ENCODE data around the gene TLK1. TPM values are rescaled to one million over a fixed set of nuclear protein-coding genes. Genes with fewer than 3 reads are reported as not detected.

The TLK1 gene
- total and polyA plus RNA-seq, 7 donors, result 14.1 to 60.6 (median 37.9) TPM

GRCh38 chr2:171146633-171147032 lies 14.1 kb downstream of the TLK1 start:
- H3K9me3 ChIP-seq, result no peaks in the 10 kb centered on the region
- H3K36me3 ChIP-seq, result no peaks in the 10 kb centered on the region
- WGBS, 2 donors, result 36 to 37% methylated on average over 1 of the region's 1 CpG
- no peak overlapping the region for H3K4me3 ChIP-seq
- H3K4me1 ChIP-seq, result peaks cover 0 to 55% (median 24%) of the 10 kb centered on the region in 4 donors
- no peak for TF ChIP-seq POLR2A (IDR thresholded peaks at IDR 0.05)
- TF ChIP-seq POLR2AphosphoS5 (IDR thresholded peaks at IDR 0.05), result no peak
- no peak for TF ChIP-seq CTCF (IDR thresholded peaks at IDR 0.05)
- TF ChIP-seq EP300 (IDR thresholded peaks at IDR 0.05), result no peak
- intact Hi-C loops (cut with DNase I), result no loop called here
- peak overlapping the region in 3 of 4 donors; percentile 4 to 48 (median 7) for H3K27ac ChIP-seq
- no peaks in the 10 kb centered on the region for H3K27me3 ChIP-seq
- DNase-seq, result no peak

- WGBS, 2 donors, result 54 to 86% methylated on average over 2 of the region's 2 CpGs
- H3K9me3 ChIP-seq, result no peaks in the 10 kb centered on the region
- no peak for DNase-seq
- no peaks in the 10 kb centered on the region for H3K27me3 ChIP-seq
- TF ChIP-seq POLR2AphosphoS5 (IDR thresholded peaks at IDR 0.05) (no peak), CTCF (IDR thresholded peaks at IDR 0.05) (no peak), EP300 (IDR thresholded peaks at IDR 0.05) (no peak), POLR2A (IDR thresholded peaks at IDR 0.05) (no peak)
- peak overlapping the region in 2 of 4 donors; percentile 4 to 7 for H3K27ac ChIP-seq
- H3K36me3 ChIP-seq, result no peaks in the 10 kb centered on the region
- intact Hi-C loops (cut with DNase I), result no loop called here
- no peak overlapping the region for H3K4me3 ChIP-seq
- peaks cover 0 to 60% (median 30%) of the 10 kb centered on the region in 4 donors for H3K4me1 ChIP-seq
Measured at GRCh38 chr2:171146071-171146470, 14.6 kb downstream of the TLK1 start.

GRCh38 chr2:171143670-171144062 lies 17.0 kb downstream of the TLK1 start:
- DNase-seq, result no peak
- Histone ChIP-seq H3K4me1 (peaks cover 0 to 74% (median 35%) of the 10 kb centered on the region in 4 donors), H3K4me3 (no peak overlapping the region), H3K36me3 (no peaks in the 10 kb centered on the region), H3K9me3 (no peaks in the 10 kb centered on the region), H3K27me3 (no peaks in the 10 kb centered on the region), H3K27ac (no peak overlapping the region)
- intact Hi-C loops (cut with DNase I), result no loop called here
- TF ChIP-seq POLR2A (IDR thresholded peaks at IDR 0.05), result no peak
- 92 to 96% methylated on average over 2 of the region's 2 CpGs for WGBS, 2 donors

- Histone ChIP-seq H3K36me3 (no peaks in the 10 kb centered on the region), H3K4me3 (no peak overlapping the region), H3K4me1 (peaks cover 0 to 87% (median 41%) of the 10 kb centered on the region in 4 donors), H3K9me3 (no peaks in the 10 kb centered on the region), H3K27ac (peak overlapping the region in 1 of 4 donors; percentile 19), H3K27me3 (no peaks in the 10 kb centered on the region)
- TF ChIP-seq CTCF (IDR thresholded peaks at IDR 0.05) (no peak), POLR2A (IDR thresholded peaks at IDR 0.05) (no peak), POLR2AphosphoS5 (IDR thresholded peaks at IDR 0.05) (no peak), EP300 (IDR thresholded peaks at IDR 0.05) (no peak)
- DNase-seq, result no peak
- WGBS, 2 donors, result 78% methylated on average over 3 of the region's 3 CpGs
- intact Hi-C loops (cut with DNase I), result no loop called here
Measured at GRCh38 chr2:171142398-171142797, 18.3 kb downstream of the TLK1 start.

- TF ChIP-seq POLR2AphosphoS5 (IDR thresholded peaks at IDR 0.05), result no peak
- peak in 2 of 4 experiments; percentile 20 to 25 for TF ChIP-seq CTCF (IDR thresholded peaks at IDR 0.05)
- Histone ChIP-seq H3K36me3 (no peaks in the 10 kb centered on the region), H3K4me3 (no peak overlapping the region), H3K9me3 (no peaks in the 10 kb centered on the region), H3K27me3 (no peaks in the 10 kb centered on the region), H3K4me1 (peaks cover 0 to 83% (median 38%) of the 10 kb centered on the region in 4 donors), H3K27ac (peak overlapping the region in 2 of 4 donors; percentile 19 to 48)
- 18 to 63% methylated on average over 1 of the region's 1 CpG for WGBS, 2 donors
- intact Hi-C loops (cut with DNase I), result no loop called here
- DNase-seq, result no peak
Measured at GRCh38 chr2:171141320-171141719, 19.4 kb downstream of the TLK1 start.

All from sigmoid colon (tissue), 7 donors.